Thymus (tissue), 11 donors: Measurements from ENCODE around the gene SMURF1. TPM values are rescaled to one million over a fixed set of nuclear protein-coding genes. Genes with fewer than 3 reads are reported as not detected.

Source experiments
- DNase-seq, 9 donors: peaks; one replicate each; pipeline ENCODE4 v3.0.0-alpha.2; 2013; ENCODE audit warnings: low spot score in 9 of 9, low read depth in 6 of 9, missing footprints in 1 of 9
- H3K27ac ChIP-seq, 2 donors: one replicate each; pipeline ENCODE4 v1.5.1; 2013; ENCODE audit warnings: control low read depth in 1 of 2, low read depth in 1 of 2, low read length in 1 of 2, mild to moderate bottlenecking in 1 of 2, moderate library complexity in 1 of 2
- H3K27me3 ChIP-seq, 2 donors: one replicate each; pipeline ENCODE4 v1.5.1; 2013; ENCODE audit warnings: low read length in 1 of 2; ENCODE audit not compliant: control insufficient read depth in 2 of 2, insufficient read depth in 1 of 2
- H3K36me3 ChIP-seq, 2 donors: one replicate each; pipeline ENCODE4 v1.5.1; 2013; ENCODE audit warnings: low read length in 1 of 2, mild to moderate bottlenecking in 1 of 2, moderate library complexity in 1 of 2; ENCODE audit not compliant: control insufficient read depth in 2 of 2, insufficient read depth in 2 of 2
- H3K4me1 ChIP-seq, 2 donors: one replicate each; pipeline ENCODE4 v1.5.1; 2013; ENCODE audit warnings: low read length in 2 of 2; ENCODE audit not compliant: control insufficient read depth in 2 of 2, insufficient read depth in 2 of 2
- H3K4me3 ChIP-seq, 2 donors: one replicate each; pipeline ENCODE4 v1.5.1; 2013; ENCODE audit warnings: low read length in 2 of 2, control low read depth in 1 of 2, mild to moderate bottlenecking in 1 of 2
- H3K9me3 ChIP-seq, 2 donors: one replicate each; pipeline ENCODE4 v1.5.1; 2013; ENCODE audit warnings: low read length in 1 of 2, mild to moderate bottlenecking in 1 of 2; ENCODE audit not compliant: control insufficient read depth in 2 of 2, insufficient read depth in 1 of 2
- WGBS: extraction: QIAGEN DNeasy Blood & Tissue Kit; methylation state at CpG from one replicate; pipeline ENCODE4 v1.1.7; 2013; 5-methylcytosine and 5-hydroxymethylcytosine counted together
- polyA plus RNA-seq: library from polyadenylated mRNA; stranded (reverse); fragments of 200-250 nt; gene quantifications from one replicate; pipeline ENCODE4 v1.2.3, GENCODE V29; 2013
- total RNA-seq: library from RNA; stranded (reverse); fragments of 120-200 nt; gene quantifications from one replicate; pipeline ENCODE4 v1.2.4, GENCODE V29; 2013
- donor health status: healthy.

The SMURF1 gene
- total and polyA plus RNA-seq, 2 donors = 6.2 to 6.8 TPM

DNA sequence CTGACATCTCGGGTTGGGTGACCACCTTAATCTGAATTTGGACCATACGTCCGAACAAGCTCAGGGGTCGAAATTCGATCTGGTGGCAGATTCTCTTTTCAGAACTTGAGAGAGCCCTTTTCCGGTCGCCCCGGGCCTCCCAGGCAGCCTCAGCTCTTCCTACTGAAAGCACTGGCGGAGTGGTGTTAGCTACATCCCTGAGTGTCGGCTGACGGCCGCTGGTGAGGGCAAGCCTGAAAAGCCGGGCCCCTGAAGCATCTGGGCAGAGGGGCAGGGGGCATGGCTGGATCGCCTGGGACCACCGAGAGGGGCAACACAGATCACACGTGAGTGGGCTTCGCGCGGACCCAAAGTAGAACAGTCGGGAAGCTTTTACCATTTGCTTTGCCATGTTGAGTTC lies 116.1 kb downstream of the SMURF1 start:
- WGBS = 93% methylated on average over 20 of the region's 20 CpGs
- no peaks in the 10 kb centered on the region for H3K27me3 ChIP-seq
- H3K36me3 ChIP-seq = peaks cover 49 to 53% of the 10 kb centered on the region in 2 donors
- no peak overlapping the region for H3K4me3 ChIP-seq
- H3K4me1 ChIP-seq = no peaks in the 10 kb centered on the region
- DNase-seq = no peak
- no peaks in the 10 kb centered on the region for H3K9me3 ChIP-seq
- no peak overlapping the region for H3K27ac ChIP-seq

DNA sequence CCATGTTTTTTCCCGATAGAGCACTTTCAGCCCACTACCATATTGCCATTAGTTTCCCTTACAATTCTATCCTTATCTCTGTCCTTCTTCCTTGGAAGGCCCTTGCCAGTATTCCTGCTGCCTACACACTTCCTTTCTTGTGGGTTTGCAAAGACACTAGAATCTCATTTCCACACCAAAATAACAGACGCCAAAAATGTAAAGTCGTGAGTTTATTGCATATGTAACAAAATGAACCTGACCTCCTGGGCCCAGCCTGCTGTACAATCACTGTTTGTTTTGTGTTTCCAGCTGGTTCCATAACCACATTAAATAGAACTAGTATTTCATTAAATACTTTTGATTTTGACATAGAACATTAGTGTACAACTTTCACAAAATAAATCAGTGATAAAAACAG lies 116.7 kb downstream of the SMURF1 start:
- 81% methylated on average over 3 of the region's 3 CpGs for WGBS
- peaks cover 47 to 49% of the 10 kb centered on the region in 2 donors for H3K36me3 ChIP-seq

DNA sequence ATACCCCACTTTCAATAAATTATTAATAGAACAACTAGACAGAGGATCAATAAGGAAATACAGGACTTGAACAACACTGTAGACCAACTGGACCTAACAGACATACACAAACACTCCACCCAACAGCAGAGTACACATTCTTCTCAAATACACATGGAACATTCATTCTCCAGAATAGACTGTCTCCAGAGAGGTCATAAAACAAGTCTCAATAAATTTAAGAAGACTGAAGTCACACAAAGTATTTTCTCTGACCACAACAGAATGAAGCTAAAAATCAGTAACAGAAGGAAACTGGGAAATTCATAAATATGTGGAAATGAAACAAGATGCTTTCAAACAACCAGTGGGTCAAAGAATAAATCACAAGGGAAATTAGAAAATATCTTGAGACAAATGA lies 119.8 kb downstream of the SMURF1 start:
- Histone ChIP-seq H3K4me3 (no peak overlapping the region), H3K27me3 (no peaks in the 10 kb centered on the region), H3K4me1 (no peaks in the 10 kb centered on the region), H3K36me3 (peaks cover 31 to 32% of the 10 kb centered on the region in 2 donors), H3K27ac (no peak overlapping the region), H3K9me3 (no peaks in the 10 kb centered on the region)
- no peak for DNase-seq

More for the DNA sequence above, 116.7 kb downstream of the SMURF1 start:
- Histone ChIP-seq H3K4me1 (no peaks in the 10 kb centered on the region), H3K9me3 (no peaks in the 10 kb centered on the region), H3K27ac (no peak overlapping the region), H3K27me3 (no peaks in the 10 kb centered on the region), H3K4me3 (no peak overlapping the region)
- DNase-seq = no peak

DNA sequence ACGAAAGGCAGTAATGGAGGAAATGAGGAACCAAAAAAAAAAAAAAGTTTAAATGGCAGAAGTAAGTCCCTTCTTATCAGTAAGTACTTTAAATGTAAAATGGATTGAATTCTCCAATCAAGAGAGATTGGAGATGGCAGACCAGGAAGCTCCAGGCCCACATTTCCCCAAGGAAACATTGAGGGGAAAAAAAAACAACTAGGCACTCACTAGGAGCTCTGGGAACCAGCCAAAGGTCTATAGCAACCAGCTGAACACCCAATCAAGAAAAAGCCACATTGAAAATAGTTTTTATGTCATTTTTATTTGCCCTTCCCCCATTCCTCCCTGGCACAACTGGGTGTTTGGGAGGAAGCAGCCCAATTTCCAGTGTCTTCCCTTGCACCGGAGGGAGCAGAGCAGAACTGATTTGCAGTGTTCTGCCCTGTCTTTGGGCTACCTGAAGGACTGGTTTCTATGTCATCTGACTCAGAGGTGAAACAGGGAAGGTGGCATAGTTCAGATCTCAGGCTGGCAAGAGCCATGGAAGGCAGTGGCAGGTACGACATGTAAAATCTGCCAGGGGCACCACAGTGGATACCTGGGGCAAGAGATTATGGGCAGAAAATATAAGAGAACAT lies 121.9 kb downstream of the SMURF1 start:
- no peaks in the 10 kb centered on the region for H3K4me1 ChIP-seq
- no peaks in the 10 kb centered on the region for H3K9me3 ChIP-seq
- WGBS = 93% methylated on average over 3 of the region's 3 CpGs
- H3K27me3 ChIP-seq = no peaks in the 10 kb centered on the region
- DNase-seq = no peak
- no peak overlapping the region for H3K27ac ChIP-seq
- no peak overlapping the region for H3K4me3 ChIP-seq
- H3K36me3 ChIP-seq = peaks cover 16 to 26% of the 10 kb centered on the region in 2 donors

DNA sequence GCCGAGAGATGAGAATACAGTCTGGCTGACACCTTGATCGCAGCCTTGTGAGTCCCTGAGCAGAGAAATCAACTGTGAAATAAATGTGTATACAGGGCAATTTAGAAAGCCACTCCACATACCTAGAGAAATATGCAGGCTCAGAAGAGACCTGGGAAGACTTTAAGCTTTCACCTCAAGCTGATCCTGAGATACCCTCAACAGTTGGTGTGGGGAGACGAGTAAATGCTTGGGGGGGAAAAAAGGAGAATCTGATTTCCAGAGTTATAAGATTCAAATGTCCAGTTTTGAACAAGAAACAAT lies 123.5 kb downstream of the SMURF1 start:
- 97% methylated on average over 3 of the region's 3 CpGs for WGBS
- Histone ChIP-seq H3K4me3 (no peak overlapping the region), H3K27me3 (no peaks in the 10 kb centered on the region), H3K4me1 (no peaks in the 10 kb centered on the region), H3K27ac (no peak overlapping the region), H3K36me3 (peaks cover 19 to 28% of the 10 kb centered on the region in 2 donors), H3K9me3 (no peaks in the 10 kb centered on the region)
- DNase-seq = no peak

DNA sequence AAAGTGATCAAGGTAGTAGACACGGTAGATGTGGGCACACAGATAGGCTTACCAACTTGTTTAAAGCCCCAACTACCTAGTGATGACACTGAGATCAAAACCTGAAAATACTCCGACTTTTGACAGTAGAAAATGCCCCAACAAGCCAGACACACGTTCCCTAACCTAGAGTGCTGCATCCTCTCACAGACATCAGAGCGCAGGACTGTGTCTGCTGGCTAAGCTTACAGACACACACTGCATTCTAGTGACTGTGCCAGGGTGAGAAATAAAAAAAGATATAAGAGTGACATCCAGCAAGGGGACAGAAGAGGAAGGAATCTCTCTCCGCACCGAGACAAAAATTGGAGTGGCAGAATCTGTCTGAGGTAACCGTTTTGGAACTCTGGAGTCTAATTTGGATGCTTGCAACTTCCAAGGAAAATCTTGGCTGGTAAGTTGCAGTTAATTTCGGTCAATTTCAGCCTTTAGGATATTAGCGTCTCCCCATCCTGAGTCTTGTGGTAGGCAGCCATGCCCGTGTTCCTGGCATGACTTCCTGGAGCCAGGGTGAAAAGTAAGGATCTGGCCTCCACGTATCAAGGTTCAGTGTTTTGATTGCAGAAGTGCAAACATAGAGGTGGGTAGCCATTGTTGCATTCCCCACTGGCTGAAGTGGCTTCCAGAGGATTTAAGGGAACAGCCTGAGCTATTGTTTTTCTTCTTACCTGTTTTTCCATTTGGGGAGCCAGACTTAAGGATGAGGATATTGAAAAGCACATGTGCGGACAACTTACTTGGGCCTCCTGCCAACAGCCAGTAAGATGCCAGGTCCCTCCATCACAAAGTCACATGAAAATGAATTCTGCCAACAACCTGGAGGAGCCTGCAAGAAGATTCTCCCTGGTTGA lies 124.1 kb downstream of the SMURF1 start:
- H3K9me3 ChIP-seq = no peaks in the 10 kb centered on the region
- no peak overlapping the region for H3K4me3 ChIP-seq
- H3K27ac ChIP-seq = no peak overlapping the region
- WGBS = 97% methylated on average over 12 of the region's 12 CpGs
- H3K36me3 ChIP-seq = peaks cover 24 to 33% of the 10 kb centered on the region in 2 donors
- no peaks in the 10 kb centered on the region for H3K27me3 ChIP-seq
- H3K4me1 ChIP-seq = no peaks in the 10 kb centered on the region
- DNase-seq = no peak

DNA sequence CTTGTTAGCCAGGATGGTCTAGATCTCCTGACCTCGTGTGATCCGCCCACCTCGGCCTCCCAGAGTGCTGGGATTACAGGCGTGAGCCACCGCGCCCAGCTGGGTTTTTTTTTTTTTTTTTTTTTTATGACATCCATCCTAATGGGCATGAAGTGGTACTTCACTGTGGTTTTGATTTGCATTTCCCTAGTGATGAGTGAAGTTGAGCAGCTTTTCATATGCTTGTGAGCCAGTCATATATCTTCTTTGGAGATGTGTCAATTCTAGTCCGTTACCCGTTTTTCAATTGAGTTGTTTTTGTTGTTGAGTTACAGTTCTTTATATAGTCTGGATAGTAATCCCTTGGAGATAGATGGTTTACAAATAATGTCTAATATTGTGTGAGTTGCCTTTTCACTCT lies 127.7 kb downstream of the SMURF1 start:
- peaks cover 57 to 67% of the 10 kb centered on the region in 2 donors for H3K36me3 ChIP-seq
- H3K9me3 ChIP-seq = no peaks in the 10 kb centered on the region
- 98% methylated on average over 8 of the region's 8 CpGs for whole genome bisulfite sequencing
- H3K4me1 ChIP-seq = no peaks in the 10 kb centered on the region
- H3K4me3 ChIP-seq = no peak overlapping the region
- H3K27ac ChIP-seq = no peak overlapping the region
- no peaks in the 10 kb centered on the region for H3K27me3 ChIP-seq
- DNase-seq = no peak

DNA sequence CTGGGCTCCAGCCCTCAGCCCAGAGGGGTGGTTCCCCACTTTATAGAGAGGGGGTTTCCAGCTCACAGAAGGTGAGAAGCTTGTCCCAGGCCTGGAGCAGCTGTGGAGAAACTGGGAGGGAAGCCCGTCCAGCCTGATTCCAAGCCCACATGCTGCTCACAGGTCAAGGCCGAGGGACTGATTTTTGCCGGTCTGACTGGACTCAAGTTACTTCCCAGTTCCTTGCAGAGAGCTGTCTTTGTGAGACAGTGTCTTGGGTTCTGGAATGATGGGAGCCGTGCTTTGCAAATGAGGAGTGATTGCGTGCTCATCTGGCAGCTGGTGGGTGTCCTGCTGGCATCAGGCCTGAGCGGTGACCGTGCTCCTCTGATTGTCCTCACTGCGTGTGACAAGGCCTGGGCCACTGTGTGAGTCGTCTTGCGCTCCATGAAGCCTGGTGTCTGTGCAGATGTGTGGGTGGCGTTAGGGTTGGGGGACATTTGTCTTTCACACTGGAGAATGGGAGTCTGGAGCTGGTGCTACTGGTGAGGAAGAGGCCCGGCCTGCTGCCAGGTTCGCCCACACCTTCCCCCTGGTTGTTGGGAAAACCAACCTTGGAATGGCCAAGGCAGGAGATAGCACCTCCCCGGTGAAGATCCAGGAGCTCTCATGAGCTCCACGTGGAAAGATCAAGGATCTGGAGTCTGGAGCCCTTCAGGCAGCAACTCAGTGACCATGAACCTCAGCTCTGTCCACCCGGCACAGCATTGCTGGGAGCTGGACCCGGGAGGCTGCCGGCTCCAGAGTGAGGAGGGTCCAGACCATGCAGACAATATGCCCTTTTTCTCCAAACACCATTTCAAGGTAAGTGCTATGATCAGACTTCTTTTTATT lies 129.6 kb downstream of the SMURF1 start:
- Histone ChIP-seq H3K27ac (no peak overlapping the region), H3K36me3 (peaks cover 63 to 70% of the 10 kb centered on the region in 2 donors), H3K4me1 (no peaks in the 10 kb centered on the region), H3K27me3 (no peaks in the 10 kb centered on the region), H3K9me3 (no peaks in the 10 kb centered on the region), H3K4me3 (no peak overlapping the region)
- no peak for DNase-seq
- 97% methylated on average over 18 of the region's 18 CpGs for WGBS
